Stimulated activated naive CD8-positive, alpha-beta T cell treated with anti-CD3 and anti-CD28 coated beads, Interleukin-15, Interleukin-2, amounts not matched to agents 100 U/mL and 50 U/mL, for 24 hours (primary cell): ENCODE results near the gene PRKACG.

Experiments
- ATAC-seq: fragments of 150-1000 bp; cut with Tn5 transposase; one replicate; pipeline ENCODE4 v1.10.0; 2021
- DNase-seq: peaks from one replicate; pipeline ENCODE4 v3.0.0; 2021

PRKACG gene

DNA sequence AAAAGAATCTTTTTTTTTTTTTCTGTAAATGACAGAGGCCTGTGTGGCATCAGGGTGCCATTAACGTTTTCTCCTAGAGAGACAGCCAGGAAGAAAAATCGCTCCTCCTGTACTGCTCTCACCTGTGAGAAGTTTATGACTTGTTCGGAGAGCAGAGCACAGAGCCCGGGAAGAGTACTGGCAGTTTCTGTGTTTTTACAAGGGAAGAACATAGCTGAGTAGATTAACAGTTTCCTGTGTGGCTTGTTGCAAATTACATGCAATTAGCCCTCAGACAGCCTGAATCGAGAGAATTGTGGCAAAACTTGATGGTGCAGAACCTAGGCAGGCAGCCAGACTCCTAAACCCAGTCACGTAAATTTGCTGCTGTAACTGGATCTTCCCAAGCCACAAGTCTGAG is 32.1 kb downstream of the PRKACG start:
- ATAC-seq (no peak), DNase-seq (no peak)

DNA sequence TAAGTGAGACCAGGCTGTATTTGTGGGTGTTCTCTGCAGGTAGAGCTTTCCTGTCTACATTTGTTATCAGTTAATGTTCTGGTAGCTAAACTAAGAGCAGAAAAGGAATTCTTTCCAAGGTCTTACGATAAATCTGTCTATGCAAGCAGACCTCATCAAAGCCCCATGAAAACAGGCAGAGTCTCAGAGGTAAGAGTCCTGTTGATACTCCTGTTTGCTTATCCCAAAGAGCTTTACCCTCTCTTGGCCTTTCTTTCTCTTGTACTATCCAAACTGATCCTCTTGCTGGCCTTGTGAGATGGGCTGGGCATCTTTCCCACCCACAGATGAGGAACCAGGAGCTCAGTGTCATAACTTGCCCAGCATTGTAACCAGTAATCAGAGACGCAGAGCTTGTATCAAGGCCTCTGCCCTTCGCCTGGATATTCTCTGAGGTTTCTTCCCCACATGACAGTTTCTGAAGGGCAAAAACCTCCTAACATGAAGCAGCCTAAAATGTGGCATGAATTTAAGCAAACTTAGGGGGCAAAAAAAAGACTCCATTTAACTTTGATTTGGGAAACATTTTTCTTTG is 33.5 kb downstream of the PRKACG start:
- DNase-seq (no peak), ATAC-seq (no peak)

DNA sequence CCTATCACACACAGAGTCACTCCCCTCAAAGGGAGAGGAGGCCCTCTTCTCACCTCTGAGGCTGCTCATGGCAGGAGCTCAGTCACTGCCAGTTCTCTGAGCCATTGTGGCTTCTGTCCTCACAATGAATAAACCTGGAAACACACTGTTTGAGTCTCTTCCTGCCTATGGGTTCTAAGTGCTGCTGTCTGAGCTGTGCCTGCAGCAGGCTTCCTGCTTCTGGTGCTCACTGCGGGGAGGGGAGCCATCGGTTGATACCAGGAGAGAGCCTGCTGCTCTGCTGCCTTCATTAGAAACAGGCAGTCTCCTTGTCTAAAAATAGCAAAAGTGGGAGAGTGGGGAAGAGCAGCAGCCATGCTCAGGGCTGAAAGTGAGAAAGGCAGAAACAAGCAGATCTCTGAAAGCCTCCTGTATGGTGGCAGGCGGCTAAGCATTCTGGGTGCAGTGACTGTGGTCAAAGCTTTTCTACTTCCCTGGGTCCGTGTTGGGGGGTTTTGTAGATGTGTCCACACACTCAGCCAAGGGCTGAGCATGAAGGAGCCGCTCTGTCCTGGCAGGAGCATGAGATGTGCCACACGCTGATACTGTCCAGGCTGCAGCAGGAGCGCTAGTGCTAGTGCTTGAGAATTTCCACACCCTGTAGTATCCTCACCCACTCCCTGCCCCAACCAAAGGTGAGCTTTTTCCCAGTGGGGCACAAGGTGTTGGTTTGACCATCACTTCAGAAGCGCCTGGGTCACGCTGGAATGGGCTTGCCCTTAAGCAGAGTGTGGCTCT is 34.2 kb downstream of the PRKACG start:
- DNase-seq (peak; percentile 24), ATAC-seq (peak; percentile 85)

DNA sequence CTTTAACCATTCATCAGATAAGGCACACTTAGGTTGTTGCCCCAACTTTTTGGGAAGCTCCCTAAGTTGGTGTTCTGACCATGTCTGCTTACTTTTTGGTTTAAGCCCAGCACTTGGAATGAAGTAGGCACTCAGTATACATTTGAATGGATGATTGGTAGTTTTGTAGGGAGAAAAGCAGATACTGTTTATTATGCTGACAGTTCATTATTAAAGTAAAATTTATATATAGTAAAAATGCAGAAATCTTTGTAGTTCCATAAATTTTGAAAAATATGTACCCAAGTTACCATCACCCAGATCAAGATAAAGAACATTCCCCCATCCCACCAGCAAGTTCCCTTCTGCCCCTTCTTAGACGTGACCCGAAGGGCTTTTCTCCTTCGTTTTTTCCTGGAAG is 35.4 kb downstream of the PRKACG start:
- DNase-seq (no peak), ATAC-seq (no peak)

DNA sequence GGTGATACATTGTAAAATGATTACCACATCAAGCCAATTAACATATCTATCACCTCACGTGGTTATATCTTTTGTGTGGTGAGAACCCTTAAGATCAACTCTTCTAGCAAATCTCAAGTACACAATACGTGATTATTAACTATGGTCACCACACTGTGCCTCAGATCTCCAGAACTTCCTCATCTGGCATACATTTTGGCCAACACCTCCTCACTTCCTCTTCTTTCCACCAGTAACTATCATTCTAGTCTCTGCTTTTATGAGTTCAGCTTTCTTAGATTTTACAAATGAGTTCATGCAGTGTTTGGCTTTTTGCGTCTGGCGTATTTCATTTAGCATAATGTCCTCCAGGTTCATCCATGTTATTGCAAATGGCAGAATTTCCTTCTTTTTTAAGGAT is 35.8 kb downstream of the PRKACG start:
- DNase-seq (no peak), ATAC-seq (no peak)

DNA sequence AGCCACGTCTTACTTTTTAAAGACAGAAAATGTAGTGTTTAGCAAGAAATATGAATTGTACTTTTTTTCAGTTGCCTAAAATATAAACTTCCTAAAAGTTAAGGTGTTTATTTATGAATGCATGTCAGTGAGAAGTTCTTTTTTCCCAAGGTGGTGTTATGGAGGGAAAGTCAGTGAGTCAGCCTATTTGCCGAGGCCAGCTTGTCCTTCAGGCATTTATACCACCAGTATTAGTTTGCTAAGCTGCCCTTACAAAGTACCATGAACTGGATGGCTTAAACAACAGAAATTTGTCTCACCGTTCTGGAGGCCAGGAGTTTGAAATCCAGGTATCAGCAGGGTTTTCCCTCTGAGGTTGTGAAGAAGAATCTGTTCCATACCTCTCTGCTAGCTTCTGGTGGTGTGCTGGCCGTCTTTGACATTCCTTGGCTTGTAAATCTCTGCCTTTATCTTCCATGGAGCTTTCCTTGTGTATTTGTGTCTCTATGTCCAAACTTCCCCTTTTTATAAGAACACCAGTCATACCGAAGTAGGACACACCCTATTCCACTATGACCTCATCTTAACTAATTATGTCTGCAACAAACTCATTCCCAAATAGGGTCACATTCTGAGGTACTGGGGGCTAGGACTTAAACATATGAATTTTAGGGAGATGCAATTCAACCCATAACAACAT is 38.4 kb downstream of the PRKACG start:
- DNase-seq = no peak

DNA sequence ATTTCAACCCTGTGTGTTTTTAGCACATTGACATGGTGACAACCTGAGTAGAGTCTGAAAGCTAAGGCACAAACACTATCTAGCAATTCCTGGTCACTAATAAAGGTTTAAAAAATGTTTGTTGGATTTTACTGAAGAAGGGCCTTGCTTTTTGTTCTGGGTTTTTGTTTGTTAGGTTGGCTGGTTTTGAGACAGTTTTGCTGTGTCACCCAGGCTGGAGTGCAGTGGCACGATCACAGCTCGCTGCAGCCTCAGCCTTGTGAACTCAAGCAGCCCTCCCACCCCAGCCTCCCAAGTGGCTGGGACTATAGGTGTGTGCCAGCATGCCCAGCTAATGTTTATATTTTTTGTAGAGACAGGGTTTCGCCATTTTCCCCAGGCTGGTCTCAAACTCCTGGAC is 39.0 kb downstream of the PRKACG start:
- ATAC-seq = no peak
- DNase-seq = no peak

More for the DNA sequence above, 38.4 kb downstream of the PRKACG start:
- ATAC-seq = no peak

DNA sequence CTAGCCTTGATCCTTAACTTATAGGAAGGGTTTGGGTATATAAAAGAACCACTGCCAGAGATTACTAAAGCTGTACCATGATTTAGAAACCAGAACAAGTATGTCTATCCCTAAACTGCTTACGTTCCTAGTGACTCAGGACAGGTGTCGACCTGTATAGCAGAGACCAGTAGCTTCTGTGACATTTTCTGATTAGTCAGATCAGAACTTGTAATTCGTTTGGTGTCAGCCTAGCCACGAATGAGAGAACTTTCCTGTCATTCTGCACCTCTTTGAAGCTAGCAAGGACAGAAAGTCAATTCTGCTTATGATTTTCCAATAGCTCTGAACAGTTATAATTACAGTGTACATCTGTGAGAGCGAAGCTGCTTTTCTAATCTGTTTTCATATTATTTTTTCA is 39.5 kb downstream of the PRKACG start:
- no peak for DNase-seq
- ATAC-seq = peak; percentile 98

DNA sequence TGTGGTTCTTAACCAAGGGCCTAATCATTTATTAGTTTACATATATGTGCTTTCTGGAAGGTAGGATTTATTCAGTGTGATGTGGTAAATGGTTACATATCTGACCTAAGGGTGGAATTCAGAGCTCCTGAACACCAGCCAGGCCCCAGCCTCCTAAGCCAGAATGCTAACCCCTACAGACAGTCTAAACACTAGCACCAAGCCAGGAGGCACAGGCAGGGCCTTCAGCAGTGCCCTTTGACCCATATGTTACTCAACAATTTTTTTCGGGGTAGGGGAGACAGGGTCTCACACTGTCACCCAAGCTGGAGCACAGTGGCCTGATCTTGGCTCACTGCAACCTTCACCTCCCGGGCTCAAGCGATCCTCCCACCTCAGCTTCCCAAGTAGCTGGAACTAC is 40.3 kb downstream of the PRKACG start:
- DNase-seq (no peak), ATAC-seq (no peak)

DNA sequence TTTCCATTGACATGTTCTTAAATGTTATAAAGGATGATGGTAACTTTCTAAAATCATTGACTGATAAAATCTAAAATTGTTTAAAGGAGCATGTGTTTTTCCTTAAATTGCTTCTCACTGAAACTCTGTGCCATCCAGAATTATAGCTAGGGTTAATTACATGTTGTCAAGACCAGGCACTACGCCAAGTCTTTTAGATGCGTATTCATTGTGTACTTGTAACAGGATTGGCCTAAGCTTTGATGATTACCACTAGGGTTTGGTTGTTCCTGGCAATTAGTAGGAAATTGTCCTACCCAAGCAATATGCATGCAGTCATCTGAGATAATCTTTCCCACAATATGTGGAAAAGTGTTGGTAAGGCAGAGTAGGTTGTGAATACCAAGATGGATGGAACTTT is 43.8 kb downstream of the PRKACG start:
- DNase-seq = no peak
- no peak for ATAC-seq

DNA sequence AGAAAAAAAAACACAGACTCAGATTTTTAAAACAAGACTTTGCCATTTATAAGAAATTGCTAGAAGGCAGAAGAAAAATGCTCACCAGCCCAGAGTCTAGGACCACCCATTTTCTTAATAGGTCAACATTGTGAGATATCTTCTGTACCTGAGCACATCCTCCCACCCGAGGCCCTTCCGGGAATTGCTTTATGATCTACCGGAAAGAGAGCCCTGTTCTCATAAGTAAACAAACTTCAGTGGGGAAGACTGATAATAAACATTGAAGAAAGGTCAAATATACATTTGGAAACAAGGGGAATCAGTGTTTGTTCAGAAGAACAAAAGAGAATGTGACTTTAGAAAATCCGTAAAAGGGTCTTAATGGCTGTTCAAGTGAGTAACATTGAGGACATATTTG is 44.4 kb downstream of the PRKACG start:
- DNase-seq (no peak), ATAC-seq (no peak)

DNA sequence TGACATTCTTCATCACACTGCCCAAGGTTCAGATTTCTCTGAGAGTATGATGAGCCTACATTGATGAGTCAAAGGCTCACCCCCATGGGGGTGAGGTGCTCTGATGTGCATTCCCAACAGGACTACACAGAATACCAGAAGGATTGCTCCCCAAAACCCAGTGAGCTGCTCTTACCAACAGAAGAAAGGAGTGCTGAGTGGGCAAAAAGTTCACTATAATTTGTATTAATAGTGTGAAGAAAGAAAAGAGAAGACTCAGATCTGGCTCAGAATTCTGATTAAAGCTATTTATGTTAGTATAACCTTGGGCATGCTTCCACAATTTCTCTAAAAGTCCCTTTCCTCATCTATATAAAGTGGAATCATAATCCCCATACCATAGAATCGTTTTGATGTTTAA is 46.1 kb downstream of the PRKACG start:
- no peak for ATAC-seq

DNA sequence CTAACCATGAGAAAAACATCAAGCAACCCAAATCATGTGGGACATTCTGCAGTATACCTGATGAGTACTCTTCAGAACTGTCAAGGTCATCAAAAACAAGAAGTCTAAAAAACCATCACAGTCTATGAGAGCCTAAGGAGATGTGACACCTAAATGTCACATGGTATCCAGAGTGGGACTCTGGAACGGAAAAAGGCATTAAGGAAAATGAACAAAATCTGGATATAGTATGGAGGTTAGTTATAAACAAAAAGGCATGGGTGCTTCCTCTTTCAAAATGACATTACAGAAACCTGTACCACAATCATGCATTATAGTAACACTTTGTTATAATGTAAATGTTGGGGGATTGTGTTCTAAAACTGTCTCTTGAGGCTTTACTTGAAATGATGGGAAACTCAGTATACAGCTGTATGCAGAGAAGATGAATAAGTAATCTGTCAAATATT is 47.4 kb downstream of the PRKACG start:
- no peak for ATAC-seq

More for the DNA sequence above, 46.1 kb downstream of the PRKACG start:
- DNase-seq = no peak

DNA sequence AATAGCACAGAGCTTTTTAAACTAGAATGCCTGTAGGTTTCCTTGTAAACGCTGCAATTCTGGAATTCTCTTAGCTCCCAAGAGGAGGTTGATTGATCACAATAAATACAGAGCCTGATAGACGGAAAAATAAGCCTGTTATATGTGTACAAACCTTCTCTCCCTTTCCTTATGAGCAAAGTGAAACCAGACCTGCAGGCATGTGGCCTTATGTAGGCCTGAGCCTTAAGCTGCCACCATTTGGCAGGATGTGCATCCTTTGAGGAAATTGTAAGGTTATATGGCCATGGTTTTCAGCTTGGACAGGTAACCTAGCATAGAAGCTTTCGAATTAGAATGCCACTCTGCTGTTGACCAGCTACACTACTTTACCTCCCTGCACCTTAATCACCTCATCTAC is 49.1 kb downstream of the PRKACG start:
- ATAC-seq (no peak), DNase-seq (no peak)

More for the DNA sequence above, 47.4 kb downstream of the PRKACG start:
- no peak for DNase-seq

DNA sequence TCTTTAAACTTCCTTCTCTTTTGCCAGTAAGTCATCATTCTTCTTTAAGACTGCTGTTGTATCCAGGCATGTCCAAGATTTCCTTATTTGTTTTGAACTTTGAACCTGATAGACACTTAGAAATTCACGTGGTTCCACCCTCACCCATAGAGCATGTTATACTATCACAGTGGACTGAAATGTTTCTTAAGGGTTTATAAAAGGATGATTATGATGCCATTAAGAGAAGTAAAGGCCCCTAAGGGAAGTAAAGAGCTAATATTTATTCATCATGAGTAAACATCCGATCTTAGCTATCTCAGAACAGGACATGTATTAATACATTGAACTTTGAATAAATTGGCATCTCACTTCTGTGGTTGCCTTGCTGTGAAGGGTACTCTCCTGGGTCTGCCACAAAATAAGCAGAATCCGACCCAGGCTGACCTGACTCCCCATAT is 49.8 kb downstream of the PRKACG start:
- DNase-seq (no peak), ATAC-seq (no peak)

DNA sequence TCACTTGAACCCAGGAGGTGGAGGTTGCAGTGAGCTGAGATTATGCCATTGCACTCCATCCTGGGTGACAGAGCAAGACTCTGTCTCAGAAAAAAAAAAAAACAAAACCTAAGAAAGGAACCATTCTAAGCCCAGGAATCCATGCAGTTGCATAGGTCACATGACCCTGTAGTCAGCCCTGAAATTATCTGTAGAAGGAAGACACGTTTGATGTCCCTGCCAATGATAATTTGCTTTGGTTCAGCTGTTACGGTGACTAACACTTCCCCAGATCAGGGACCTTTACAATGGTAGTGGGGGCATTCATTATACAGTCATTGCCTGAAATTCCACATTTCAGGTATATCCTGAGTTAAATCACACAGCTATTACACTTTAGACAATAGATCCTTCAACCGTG is 50.5 kb downstream of the PRKACG start:
- ATAC-seq = no peak
- DNase-seq = no peak
